Measurements from ENCODE around the gene GGPS1.
A peak's percentile ranks its signal among the peaks of the same experiment; 100 is the strongest.
"Not testable (repeated sequence)": the region's sequence is repeated elsewhere in the genome, so short reads cannot be mapped to it uniquely, and the experiment has no call there.

The GGPS1 gene

DNA sequence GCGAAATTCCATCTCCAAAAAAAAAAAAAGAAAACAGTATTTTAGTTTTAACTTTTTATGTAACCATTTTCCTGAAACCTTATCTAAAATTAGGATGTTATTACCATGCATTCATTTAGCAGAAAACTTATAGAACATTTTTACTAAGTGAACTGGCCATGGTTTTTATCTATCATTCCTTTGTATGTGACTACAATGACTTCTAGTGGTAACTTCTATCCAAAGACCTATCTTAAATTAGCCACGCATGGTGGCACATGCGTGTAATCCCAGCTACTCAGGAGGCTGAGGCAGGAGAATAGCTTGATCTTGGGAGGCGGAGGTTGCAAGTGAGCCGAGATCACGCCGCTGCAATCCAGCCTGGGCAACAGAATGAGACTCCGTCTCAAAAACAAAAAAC is 11.4 kb downstream of the GGPS1 start:
- DNase-seq (ENCODE audit: low read depth), result no peak

DNA sequence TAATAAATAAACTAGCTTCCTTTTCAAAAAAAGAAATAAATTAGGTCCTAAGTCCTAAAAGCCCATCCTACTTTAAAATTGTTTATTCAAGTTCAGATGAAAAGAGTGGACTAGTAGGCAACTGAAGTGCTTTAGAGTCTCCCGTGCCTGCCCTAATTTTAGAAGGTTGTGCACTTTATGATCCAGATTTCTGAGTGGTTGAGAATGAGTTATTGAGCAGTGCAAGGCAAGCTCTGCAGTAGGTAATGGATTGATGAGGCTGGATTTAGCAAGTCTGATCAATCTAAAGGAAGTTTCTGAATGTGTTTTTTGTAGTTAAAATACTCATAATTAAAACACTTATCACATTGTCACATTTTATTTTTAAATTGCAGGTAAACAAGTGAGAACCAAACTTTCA is 13.0 kb downstream of the GGPS1 start:
- no peak for DNase-seq (ENCODE audit: low read depth)

DNA sequence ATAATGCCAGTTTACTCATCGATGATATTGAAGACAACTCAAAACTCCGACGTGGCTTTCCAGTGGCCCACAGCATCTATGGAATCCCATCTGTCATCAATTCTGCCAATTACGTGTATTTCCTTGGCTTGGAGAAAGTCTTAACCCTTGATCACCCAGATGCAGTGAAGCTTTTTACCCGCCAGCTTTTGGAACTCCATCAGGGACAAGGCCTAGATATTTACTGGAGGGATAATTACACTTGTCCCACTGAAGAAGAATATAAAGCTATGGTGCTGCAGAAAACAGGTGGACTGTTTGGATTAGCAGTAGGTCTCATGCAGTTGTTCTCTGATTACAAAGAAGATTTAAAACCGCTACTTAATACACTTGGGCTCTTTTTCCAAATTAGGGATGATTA is 13.7 kb downstream of the GGPS1 start:
- no peak for DNase-seq (ENCODE audit: low read depth)

DNA sequence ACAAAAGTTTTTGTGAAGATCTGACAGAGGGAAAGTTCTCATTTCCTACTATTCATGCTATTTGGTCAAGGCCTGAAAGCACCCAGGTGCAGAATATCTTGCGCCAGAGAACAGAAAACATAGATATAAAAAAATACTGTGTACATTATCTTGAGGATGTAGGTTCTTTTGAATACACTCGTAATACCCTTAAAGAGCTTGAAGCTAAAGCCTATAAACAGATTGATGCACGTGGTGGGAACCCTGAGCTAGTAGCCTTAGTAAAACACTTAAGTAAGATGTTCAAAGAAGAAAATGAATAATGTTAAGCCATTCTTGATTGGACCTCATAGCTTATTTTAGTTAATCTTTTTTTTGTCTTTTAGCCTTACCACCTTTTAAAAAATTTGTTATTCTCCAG is 14.1 kb downstream of the GGPS1 start:
- DNase-seq (ENCODE audit: low read depth), result no peak

DNA sequence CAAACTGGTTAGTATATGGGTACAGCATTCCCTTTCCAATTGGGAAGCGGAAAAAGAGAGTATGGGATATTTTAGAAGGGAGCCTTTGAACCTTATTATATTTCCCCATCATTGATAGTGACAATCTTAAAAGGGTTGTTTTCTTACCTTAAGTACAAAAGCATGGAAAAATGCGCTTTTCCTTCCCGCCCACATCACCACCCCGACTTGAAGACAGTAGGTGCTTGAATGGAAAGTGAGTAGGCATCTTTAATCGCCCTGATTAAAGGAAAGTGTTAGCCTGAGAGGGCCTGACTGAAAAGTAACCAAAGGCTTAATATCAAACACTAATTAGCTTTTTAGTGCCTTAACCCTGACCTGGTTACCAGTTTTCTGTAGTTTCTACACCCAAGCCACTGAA is 15.4 kb downstream of the GGPS1 start:
- DNase-seq (ENCODE audit: low read depth), result no peak

DNA sequence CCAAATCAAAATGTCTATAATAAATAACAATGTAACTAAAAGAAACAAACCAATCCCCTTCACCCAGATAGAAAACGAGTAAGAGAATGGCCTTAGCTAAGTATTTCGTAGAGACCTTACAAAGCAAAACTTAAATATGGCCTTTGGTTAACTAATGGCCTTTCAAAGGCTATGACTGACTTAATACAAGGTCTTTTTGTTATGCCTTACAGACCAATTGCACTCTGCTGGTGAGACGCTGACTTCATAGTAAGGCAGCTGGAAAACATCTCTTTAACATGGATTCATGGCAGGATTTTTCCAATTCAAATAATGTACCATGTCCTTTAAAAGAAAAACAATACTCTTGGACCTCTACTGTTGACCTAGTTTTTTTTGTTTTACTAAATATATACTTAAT is 23.1 kb downstream of the GGPS1 start:
- no peak for DNase-seq (ENCODE audit: low read depth)

DNA sequence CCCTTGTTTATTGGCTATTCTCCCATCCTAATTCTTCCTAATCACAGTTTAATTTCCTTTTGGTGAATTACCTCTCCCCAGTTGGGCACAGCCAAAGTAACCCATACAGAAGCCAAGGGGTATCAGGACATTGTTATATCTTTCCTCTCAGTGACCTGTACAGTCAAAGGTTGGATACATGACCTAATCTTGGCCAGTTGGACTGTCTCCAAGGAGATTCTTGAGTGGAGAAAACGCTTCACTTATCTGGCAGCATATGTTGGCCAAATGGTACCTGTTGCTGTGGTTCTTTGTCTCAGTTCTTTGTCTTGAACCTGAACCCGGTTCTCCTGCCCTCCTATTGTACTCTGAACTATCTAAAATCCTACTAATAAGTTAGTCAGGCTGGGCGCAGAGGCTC is 23.5 kb downstream of the GGPS1 start:
- no peak for DNase-seq (ENCODE audit: low read depth)

DNA sequence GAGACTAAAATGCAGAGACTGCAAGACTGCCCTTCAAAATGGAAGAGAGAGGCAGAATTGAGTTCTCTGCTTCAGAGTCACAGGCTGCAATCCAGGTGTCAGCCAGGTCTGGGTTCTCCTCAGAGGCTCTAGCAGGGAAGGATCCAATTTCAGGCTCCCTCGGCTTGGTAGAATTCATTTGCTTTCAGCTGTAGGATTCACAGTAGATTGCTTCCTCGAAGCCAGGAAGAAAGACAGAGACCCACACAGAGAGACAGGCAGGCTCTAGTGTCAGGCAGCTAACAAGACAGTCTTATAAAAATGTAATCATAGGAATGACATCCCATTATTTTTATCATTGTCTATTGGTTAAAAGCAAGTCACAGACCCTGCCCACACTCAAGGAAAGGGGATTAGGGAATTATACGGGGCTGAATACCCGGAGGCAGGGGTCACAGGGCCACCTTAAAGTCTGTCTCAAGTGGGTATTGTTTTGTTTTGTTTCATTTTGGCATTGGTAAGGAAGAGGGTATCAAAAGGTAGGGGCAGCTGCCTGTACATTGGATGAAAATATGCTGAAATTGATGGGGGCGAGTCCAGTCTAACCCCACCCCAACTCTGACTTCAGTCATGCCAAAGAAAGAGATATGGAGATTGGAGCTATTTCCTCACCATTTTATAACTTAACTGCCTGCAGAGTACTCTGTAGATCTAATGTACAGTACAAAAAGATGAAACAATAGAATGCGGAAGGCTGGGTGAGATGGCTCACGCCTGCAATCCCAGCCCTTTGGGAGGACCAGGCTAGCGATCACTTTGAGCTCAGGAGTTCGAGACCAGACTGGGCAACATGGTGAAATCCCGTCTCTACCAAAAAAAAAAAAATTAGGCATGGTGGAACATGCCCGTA is 29.4 kb downstream of the GGPS1 start:
- no peak for DNase-seq (ENCODE audit: low read depth)

DNA sequence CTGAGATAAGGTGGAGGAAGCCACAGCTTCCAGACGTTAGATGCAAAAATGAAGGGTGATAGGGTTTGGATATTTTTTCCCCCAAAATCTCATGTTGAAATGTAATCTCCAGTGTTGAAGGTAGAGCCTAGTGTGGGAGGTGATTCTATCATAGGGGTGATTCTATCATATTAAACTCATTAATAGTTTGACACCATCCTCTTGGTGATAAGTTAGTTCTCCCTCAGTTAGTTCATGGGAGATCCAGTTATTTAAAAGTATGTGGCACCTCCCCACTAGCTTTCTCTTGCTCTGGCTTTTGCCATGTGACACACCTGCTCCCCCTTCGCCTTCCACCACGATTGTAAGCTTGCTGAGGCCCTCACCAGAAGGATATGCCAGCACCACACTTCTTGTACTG is 30.5 kb downstream of the GGPS1 start:
- DNase-seq (ENCODE audit: low read depth), result no peak

DNA sequence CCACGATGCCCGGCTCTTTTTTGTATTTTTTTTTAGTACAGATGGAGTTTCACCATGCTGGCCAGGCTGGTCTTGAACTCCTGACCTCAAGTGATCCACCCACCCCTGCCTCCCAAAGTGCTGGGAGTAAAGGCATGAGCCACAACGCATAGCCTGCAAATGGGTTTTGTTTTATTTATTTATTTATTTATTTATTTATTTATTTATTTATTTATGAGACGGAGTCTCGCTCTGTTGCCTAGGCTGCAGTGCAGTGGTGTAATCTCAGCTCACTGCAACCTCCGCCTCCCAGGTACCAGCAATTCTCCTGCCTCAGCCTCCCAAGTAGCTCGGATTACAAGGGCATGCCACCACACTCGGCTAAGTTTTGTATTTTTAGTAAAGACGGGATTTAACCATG is 35.8 kb downstream of the GGPS1 start:
- DNase-seq (ENCODE audit: low read depth), result not testable (repeated sequence)

DNA sequence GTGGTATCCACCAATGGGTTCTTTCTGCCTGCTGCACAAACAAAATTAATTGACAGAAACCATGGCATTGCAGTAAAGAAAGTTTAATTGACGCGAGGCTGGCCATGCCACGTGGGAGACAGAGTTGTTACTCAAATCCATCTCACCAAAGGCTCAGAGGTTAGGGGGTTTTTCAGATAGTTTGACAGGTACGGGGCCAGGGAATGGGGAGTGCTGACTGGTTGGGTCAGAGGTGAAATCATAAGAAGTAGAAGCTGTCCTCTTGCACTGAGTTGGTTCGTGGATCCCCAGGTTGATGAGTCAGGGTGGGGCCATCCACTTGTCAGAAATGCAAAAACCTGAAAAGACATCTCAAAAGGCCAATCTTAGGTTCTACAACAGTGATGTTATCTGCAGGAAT is 37.9 kb downstream of the GGPS1 start:
- DNase-seq (ENCODE audit: low read depth), result peak; percentile 14

DNA sequence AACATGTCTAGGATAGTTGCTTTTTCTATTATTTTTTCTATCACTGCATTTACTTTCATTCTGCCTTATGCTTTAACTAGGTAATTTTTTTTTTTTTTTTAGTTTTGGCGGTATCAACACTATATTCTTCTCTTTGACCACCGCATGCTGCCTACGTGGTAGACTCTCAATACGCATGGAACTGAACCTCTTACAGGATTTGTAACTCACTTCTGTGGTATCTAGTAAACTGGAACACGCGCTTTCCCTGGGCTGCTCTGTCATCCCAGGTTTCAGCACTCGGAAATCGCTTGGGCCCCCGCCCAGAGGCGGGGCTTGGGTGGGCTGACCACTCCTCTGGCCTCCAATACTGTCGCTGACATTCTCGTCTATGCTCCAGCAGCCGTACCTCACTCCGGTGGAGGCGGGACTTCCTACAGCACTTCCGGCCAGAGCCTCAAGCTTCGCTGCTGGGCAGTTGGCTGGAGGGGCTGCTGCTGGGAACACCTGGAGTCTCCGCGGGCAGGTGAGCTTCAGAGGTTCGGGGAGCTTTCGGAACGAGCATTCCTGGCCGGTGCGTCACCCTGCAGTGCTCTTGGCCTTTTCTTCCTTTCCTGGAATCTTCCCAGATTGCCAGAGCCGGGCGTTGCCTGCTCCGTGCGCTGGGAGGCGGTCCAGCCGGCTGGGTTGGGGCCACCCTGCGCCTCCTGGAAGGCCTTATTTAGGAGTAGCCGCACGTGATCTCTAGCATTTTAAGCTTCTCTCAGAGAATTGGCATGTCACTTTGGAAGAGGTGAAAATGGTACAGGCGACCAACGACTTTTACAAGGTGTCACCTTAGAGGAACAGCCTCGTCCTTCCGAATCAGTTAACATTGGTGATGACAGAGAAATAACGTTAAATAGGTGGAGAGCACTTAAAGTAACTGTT is 38.9 kb downstream of the GGPS1 start, which contains the start of gene TBCE:
Gene TBCE, plus strand, starts transcription at position 428 of the 909 bp plus-strand sequence. CDS start 12,623 bp downstream, outside the sequence.
- peak; percentile 87 for DNase-seq (ENCODE audit: low read depth)

DNA sequence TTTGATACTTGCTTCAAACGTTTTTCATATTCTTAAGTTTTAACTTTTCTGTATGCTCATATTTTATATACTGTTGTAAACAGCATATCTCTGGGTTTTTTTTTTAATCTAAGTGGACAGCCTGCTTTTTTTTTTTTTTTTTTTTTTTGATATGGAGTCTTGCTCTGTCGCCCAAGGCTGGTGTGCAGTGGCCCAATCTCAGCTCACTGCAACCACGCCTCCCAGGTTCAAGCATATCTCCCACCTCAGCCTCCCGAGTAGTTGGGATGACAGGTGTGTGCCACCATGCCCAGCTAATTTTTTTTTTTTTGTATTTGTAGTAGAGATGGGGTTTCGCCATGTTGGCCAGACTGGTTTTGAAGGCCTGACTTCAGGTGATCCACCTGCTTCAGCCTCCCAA is 40.1 kb downstream of the GGPS1 start:
- no peak for DNase-seq (ENCODE audit: low read depth)

DNA sequence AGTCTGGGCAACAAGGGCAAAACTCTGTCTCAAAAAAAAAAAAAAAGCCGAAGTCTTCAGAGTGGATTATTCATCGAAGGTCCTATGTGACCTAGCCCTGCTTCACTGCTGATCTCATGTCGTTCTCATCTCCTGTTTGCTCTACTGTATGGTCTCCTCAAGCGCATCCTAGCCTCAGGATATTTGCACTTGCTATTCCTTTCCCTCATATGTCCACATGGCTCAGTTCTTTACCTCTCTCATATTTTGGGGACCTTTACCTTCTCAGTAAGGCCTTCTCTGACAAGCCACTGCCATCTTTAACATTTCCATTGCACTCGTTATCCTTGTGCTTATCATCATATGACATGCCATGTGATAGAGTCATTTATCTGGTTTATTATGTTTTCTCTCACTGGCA is 41.4 kb downstream of the GGPS1 start:
- DNase-seq (ENCODE audit: low read depth), result no peak

DNA sequence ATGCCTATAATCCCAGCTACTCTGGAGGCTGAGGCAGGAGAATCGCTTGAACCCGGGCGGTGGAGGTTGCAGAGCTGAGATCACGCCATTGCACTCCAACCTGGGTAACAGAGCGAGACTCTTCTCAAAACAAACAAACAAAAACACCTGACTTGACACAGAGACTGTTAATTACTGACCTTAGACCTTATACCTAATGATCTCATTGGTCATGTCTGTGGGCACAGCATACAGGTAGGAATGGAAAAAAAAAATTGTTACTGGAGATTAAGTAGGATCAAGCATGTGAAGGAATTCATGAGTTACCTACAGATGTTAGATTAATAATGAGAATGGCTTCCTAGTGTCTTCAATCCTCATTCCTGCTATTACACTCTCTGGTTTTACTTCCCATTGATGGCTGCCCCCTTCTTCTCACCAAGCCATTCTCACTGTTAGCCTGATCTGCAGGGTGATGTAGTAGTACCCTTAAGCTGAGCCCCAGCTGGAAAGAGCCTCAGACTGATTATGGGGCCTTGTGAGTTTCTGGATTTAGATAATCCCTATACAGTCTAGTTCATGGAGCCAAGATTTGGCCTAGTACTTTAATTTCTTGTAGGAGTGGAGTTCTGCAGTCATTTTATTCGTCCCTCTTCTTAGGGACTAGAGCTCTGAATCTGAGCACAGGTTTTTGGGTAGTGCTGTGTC is 47.7 kb downstream of the GGPS1 start:
- DNase-seq (ENCODE audit: low read depth), result no peak

DNA sequence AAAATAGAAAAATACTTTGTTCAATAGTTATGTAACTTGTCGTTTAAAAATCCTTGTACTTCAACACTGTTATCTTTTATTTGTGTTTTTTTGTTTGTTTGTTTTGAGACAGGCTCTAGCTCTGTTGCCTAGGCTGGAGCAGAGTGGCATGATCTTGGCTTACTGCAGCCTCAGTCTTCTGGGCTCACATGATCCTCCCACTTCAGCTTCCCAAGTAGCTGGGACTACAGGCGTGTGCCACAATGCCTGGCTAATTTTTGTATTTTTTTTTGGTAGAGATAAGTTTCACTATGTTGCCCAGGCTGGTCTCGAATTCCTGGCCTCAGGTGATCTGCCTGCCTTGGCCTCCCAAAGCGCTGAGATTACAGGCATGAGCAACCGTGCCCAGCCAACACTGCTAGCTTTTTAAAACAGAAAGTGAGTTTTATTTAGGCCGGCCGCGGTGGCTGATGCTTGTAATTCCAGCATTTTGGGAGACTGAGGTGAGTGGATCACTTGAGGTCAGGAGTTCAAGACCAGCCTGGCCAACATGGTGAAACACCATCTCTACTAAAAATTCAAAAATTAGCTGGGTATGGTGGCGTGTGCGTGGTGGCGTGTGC is 49.9 kb downstream of the GGPS1 start:
- not testable (repeated sequence) for DNase-seq (ENCODE audit: low read depth)

DNA sequence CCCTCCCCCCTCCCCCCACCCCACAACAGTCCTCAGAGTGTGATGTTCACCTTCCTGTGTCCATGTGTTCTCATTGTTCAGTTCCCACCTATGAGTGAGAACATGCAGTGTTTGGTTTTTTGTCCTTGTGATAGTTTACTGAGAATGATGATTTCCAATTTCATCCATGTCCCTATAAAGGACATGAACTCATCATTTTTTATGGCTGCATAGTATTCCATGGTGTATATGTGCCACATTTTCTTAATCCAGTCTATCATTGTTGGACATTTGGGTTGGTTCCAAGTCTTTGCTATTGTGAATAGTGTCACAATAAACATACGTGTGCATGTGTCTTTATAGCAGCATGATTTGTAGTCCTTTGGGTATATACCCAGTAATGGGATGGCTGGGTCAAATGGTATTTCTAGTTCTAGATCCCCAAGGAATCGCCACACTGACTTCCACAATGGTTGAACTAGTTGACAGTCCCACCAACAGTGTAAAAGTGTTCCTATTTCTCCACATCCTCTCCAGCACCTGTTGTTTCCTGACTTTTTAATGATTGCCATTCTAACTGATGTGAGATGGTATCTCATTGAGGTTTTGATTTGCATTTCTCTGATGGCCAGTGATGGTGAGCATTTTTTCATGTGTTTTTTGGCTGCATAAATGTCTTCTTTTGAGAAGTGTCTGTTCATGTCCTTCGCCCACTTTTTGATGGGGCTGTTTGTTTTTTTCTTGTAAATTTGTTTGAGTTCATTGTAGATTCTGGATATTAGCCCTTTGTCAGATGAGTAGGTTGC is 53.8 kb downstream of the GGPS1 start:
- DNase-seq (ENCODE audit: low read depth), result not testable (repeated sequence)

DNA sequence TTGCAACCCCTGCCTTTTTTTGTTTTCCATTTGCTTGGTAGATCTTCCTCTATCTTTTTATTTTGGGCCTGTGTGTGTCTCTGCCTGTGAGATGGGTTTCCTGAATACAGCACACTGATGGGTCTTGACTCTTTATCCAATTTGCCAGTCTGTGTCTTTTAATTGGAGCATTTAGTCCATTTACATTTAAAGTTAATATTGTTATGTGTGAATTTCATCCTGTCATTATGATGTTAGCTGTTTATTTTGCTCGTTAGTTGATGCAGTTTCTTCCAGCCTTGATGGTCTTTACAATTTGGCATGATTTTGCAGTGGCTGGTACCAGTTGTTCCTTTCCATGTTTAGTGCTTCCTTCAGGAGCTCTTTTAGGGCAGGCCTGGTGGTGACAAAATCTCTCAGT is 57.3 kb downstream of the GGPS1 start:
- not testable (repeated sequence) for DNase-seq (ENCODE audit: low read depth)

DNA sequence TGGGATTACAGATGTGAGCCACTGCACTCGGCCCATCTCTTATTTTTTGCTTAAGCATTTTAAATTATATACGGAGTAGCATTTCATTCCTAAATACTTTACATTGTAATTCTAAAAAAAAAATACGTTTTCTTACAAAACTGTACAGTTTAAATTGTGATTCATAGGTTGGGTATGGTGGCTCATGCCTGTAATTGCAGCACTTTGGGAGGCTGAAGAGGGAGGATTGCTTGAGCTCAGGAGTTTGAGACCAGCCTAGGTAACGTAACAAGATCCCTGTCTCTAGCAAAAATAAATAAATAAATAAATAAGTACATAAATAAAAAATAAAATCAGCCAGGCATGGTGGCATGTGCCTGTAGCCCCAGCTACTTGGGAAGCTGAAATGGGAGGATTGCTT is 63.5 kb downstream of the GGPS1 start:
- no peak for DNase-seq (ENCODE audit: low read depth)

All from activated T-cell treated with anti-CD3 and anti-CD28 coated beads for 24 hours (primary cell).